ENCODE measurements around the gene DDRGK1.
"Not testable (repeated sequence)": the region's sequence is repeated elsewhere in the genome, so short reads cannot be mapped to it uniquely, and the experiment has no call there.

The DDRGK1 gene

GRCh38 chr20:3215359-3215917, 11.0 kb upstream of the DDRGK1 start:
- DNase-seq (ENCODE audit: low read depth in 2 of 2): not testable (repeated sequence)

GRCh38 chr20:3213226-3213625, 8.7 kb upstream of the DDRGK1 start:
- DNase-seq (ENCODE audit: low read depth in 2 of 2): no peak

- DNase-seq (ENCODE audit: low read depth in 2 of 2): no peak
These were observed 5.9 kb upstream of the DDRGK1 start for GRCh38 chr20:3210346-3210745.

DNA sequence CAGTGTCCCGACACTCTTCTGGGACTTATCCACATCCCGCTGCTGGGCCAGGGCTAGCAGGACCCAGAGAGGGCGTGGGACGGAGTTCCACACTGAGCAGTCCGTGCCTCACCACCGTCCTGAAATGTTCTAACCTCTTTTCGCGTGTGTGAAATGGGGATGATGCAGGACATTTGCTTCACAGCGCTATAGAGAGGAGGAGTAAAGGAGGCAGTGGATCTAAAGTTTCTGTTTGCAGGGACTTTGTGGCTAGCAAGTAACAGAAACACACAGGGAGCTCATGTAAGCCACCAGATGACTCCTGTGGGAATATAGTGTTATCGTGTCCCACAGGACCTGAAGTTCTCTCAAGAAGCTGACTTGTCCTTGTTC, 5.5 kb upstream of the DDRGK1 start:
- no peak for DNase-seq (ENCODE audit: low read depth in 2 of 2)

- peak in 1 of 2 donors; percentile 33 for DNase-seq (ENCODE audit: low read depth in 2 of 2)
These were observed 4.9 kb upstream of the DDRGK1 start, which contains the start of gene ITPA for GRCh38 chr20:3209257-3209945. Gene ITPA, plus strand, starts transcription at chr20:3209498. Its CDS starts 54 bp downstream, at chr20:3209552.

GRCh38 chr20:3208786-3209256, 4.3 kb upstream of the DDRGK1 start:
- no peak for DNase-seq (ENCODE audit: low read depth in 2 of 2)

DNA sequence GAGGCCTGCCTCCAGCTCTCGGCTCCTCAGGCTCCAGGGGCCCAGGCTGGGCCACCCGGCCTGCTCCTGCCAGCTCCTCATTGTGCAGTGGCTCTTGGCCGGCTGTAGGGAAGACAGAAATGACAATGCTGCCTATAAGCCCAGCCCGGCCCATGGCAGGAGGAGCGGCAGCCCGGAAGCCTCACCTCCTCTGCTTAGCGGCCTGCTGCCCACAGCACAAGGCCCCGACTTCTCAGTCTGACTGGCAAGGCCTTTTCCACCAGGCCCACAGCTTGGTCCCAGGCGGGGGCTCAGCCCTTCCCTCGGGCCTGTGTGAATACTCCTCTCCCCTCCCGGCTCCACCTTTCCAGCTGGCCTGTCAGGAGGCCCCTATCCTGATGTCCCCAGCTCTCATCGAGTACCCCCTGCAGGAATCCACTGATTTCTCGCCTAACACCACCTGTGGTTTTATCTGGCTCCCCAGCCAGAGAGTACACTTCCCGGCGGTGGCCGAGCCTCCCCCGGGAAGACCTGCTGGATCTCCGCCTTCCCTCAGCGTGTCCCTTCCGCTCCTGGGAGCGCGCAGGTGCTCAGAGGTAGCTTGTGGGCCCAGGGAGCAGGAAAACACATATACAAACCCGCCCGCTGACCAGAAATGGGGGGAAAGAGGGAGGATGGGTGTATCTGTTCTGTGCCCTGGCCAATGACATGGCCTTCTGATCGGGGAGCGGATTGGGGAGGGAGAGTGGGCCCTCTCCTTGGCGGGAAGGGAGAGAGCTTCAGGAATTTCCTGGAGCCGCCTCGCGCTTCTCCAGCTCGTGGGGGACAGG, 963 bp downstream of the DDRGK1 start:
- no peak for DNase-seq (ENCODE audit: low read depth in 2 of 2)

GRCh38 chr20:3202965-3203314, 1.5 kb downstream of the DDRGK1 start:
- no peak for DNase-seq (ENCODE audit: low read depth in 2 of 2)

GRCh38 chr20:3199976-3200755, 4.3 kb downstream of the DDRGK1 start:
- DNase-seq (ENCODE audit: low read depth in 2 of 2): no peak

GRCh38 chr20:3199206-3199605, 5.3 kb downstream of the DDRGK1 start:
- DNase-seq (ENCODE audit: low read depth in 2 of 2): no peak

- DNase-seq (ENCODE audit: low read depth in 2 of 2): no peak
These were observed 8.8 kb downstream of the DDRGK1 start for GRCh38 chr20:3195590-3196237.

- DNase-seq (ENCODE audit: low read depth in 2 of 2): no peak
These were observed 9.7 kb downstream of the DDRGK1 start for GRCh38 chr20:3194617-3195280.

- DNase-seq (ENCODE audit: low read depth in 2 of 2): no peak
These were observed 10.5 kb downstream of the DDRGK1 start for GRCh38 chr20:3193806-3194616.

GRCh38 chr20:3192226-3193015, 12.1 kb downstream of the DDRGK1 start:
- DNase-seq (ENCODE audit: low read depth in 2 of 2): no peak

DNA sequence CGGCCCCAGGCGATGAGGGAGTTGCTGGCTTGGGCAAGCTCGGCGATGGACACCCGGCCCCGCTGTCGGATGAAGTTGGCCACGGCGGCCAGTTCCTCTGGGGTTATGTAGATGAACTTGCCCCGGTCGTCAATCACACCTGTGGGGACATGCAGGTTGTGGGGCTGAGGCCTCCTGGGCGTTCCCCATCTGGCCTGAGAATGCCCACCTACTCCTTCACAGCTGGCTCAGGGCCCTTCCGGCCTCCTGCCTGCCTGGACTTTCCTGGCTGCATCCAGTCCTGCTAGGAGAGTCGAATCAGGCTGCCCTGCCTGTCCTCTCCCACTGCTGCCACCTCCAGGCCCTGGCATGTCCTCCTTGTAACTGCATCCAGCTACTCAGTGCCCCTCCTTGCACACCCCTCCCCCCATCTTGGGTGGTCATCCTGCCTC, 13.8 kb downstream of the DDRGK1 start:
- no peak for DNase-seq (ENCODE audit: low read depth in 2 of 2)

DNA sequence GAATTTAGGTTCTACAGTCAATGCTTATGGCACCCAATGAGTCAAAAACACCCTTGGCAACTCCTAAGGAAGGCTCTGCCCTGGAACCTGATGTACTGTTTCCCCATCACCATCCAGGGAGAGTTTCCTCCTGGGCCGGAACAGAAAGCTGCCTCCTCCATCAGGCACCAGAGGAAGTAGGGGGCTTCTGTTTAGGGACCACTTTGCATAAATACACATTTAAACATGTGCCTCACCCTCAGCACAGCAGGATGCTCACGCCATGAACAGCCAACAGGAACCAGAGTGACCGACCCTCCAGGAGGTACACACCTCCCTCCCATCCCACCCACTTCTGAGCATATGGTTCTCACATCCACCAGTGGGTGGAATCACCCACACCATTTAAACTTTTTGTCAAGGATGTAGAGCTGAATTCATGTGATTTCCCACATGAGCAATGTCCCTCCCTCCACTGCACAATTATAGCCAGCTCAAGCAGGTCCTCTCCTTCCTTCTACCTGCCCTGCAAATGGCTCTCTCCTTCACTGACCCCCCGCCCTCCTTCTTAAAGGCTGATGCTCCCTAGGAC, 14.8 kb downstream of the DDRGK1 start:
- DNase-seq (ENCODE audit: low read depth in 2 of 2): no peak

DNA sequence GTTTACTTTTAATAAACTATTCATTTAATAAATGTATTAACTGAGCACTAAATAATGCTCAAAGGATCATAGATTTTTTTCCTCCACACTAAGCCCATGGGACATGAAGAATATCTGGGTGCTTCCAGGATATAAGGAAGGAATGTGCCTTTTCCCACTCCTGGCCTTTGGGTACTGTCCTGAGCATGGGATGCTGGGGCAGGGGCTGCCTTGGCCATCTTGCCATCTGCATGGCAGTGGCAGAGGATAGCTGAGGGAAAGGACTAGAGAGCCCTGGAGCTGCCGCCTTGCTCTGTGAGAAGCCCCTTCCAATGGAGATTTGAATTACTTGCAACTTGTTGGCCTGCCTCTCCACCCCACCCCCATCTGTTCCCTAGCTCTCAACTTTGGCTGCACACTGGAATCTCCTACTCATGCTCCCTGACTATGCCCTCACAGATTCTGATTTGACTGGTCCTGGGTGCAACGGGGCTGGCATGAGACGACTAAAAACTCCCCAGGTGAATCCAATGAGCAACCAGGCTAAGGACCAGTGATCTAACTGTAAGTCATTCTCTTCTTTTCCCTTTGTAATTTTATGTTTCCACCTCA, 15.6 kb downstream of the DDRGK1 start:
- no peak for DNase-seq (ENCODE audit: low read depth in 2 of 2)

DNA sequence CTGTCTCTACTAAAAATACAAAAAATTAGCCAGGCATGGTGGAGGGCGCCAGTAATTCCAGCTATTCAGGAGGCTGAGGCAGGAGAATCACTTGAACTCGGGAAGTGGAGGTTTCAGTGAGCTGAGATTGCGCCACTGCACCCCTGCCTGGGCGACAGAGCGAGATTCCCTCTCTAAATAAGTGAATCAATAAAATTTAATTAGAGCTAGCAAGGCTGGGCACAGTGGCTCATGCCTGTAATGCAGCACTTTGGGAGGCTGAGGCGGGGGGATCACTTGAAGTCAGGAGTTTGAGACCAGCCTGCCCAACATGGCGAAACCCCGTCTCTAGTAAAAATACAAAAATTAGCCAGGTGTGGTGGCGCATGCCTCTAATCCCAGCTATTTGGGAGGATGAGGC, 16.6 kb downstream of the DDRGK1 start:
- not testable (repeated sequence) for DNase-seq (ENCODE audit: low read depth in 2 of 2)

All from stimulated activated CD8-positive, alpha-beta memory T cell treated with anti-CD3 and anti-CD28 coated beads, Interleukin-15, amount 100 ng/mL, for 4 hours (primary cell).